GM19397 (cell line): ENCODE data around the gene OR2T35.
A peak's percentile ranks its signal among the peaks of the same experiment; 100 is the strongest.
"Not testable (repeated sequence)": the region's sequence is repeated elsewhere in the genome, so short reads cannot be mapped to it uniquely, and the experiment has no call there.

Experiments
- ATAC-seq: cut with Tn5 transposase; IDR thresholded peaks from one replicate; pipeline ENCODE4 v1.9.1; 2021; ENCODE audit warnings: mild to moderate bottlenecking, moderate library complexity; ENCODE audit not compliant: unreplicated experiment

Gene OR2T35, protein sequence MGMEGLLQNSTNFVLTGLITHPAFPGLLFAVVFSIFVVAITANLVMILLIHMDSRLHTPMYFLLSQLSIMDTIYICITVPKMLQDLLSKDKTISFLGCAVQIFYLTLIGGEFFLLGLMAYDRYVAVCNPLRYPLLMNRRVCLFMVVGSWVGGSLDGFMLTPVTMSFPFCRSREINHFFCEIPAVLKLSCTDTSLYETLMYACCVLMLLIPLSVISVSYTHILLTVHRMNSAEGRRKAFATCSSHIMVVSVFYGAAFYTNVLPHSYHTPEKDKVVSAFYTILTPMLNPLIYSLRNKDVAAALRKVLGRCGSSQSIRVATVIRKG

GRCh38 chr1:248645178-248645577, at the start of gene OR2T35:
TSS of gene OR2T35 (minus strand) at chr1:248645278. CDS start at chr1:248639258, 6,020 bp downstream.
- not testable (repeated sequence) for ATAC-seq

DNA sequence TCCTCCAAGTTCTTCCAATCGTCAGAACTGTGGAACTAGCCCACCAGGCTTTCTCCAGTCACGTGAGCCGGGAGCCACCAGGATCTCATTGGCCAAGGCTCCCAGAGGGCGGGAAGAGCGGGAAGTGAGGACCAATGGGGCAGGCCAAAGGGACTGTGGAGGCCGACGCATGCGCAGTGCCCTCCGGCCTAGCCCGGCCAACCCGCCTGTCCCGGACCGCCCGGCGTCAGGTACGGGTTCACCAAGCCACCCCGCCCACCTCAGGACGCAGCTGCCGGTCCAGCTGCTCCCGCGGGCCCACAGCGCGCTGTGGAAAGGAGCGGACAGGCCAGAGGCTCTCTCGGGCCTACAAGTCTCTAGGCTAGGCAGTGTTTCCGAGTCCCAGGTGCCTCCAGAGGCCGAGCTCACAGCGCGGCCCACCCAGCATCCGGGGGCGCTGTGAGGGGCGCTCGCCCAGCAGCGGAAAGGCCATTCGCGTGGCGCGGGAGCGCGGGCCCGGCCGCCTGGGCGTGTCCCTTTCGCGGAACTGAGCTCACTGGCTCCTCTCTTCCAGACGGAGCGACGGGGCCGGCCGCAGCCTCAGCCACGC, 46.6 kb upstream of the OR2T35 start:
- ATAC-seq = no peak

- ATAC-seq = peak; percentile 81
Observed at GRCh38 chr1:248688527-248689298, 43.6 kb upstream of the OR2T35 start.

DNA sequence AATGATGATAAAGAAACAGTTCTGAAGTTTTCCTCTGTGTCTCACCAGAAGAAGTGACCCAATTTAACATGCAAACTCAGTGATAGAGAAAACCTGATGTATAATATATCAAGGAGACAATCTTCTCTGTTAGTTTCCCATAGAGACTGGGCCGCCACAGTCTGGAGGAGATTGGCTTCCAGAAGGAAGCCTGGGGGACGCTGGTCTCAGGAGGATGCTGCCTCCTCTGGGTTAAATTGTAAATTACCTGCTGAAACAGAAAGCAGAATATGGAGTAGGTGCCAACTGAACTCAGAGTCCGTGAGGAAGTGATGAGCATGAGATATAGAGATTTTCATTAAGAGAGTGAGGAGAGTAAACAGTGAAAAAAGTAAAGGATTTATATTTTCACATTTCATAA, 41.7 kb upstream of the OR2T35 start:
- ATAC-seq = peak; percentile 58

DNA sequence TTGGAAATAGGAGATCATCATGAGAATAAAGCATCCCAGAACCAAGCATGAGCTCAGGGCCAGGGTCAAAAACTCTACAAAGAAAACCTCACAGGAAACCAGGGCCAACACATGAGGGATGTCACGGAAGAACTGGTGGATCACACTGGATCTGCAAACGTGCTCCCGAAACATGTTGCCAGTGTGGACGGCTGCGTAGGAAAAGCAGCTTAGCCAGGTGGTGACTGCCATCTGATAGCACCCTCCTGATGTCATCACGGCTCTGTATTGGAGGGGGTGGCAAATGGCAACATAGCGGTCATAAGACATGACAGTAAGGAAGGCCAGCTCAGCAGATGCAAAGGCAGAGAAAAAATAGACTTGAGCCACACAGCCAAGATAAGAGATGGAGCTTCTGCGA, 36.6 kb upstream of the OR2T35 start:
- no peak for ATAC-seq

- no peak for ATAC-seq
Observed at GRCh38 chr1:248670003-248670402, 24.9 kb upstream of the OR2T35 start.

DNA sequence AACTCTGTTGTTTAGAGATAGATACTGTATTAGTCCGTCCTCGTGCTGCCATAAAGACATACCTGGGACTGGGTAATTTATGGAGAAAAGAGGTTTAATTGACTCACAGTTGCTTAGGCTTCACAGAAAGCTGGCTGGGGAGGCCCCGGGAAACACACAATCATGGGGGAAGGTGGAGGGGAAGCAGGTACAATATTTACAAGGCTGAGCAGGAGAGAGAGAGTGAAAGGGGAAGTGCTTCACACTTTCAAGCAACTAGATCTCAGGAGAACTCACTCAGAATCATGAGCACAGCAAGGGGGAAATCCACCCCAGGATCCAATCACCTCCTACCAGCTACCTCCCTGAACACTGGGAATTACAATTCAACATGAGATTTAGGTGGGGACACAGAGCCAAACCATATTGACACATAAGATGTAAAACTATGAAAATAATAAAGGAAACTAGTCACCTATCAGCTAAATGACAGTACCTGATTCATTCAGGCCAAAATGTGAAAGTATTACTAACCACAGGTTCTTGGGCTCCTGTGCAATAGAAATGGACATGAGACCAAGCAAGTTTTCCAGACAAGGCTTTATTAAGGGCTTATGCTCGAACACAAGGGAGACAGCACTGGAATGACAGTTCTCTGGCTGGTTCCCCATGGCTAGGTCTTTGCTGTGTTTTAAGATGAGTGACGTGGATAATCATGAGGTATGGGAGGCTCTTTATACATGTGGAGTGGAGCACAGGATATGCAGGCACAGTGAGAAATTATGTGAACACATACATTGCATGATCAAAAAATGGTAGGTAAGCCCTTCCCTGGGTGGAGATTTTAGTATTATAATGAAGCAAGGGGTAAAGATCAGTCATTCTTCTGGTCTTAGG, 18.6 kb upstream of the OR2T35 start:
- ATAC-seq = peak; percentile 96

DNA sequence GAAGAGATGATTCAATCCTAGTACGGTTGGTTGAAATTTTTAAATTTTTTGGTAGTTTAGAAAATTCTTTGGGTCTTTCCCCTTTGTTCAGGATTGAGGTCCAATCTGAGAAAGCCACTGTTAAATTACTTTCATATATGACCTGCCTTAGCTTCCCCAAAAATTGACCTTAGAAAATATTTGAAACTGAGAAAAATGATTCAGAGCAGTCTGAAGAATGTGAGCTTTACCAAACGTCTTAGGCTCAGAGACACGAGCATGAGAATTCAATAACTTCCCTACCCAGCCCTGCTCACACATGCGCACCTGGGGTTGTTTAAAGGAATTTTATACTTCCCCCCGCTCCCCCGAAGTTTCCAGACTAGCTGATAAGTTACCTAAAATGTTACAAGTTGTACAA, 11.7 kb upstream of the OR2T35 start:
- ATAC-seq = peak; percentile 45

GRCh38 chr1:248655354-248655753, 10.3 kb upstream of the OR2T35 start, which contains the start of gene OR2T27:
TSS of gene OR2T27 (minus strand) at chr1:248655528. CDS start at chr1:248650884, 4,644 bp downstream.
- ATAC-seq = not testable (repeated sequence)

- ATAC-seq = not testable (repeated sequence)
Observed at GRCh38 chr1:248648770-248649536, 3.9 kb upstream of the OR2T35 start.

DNA sequence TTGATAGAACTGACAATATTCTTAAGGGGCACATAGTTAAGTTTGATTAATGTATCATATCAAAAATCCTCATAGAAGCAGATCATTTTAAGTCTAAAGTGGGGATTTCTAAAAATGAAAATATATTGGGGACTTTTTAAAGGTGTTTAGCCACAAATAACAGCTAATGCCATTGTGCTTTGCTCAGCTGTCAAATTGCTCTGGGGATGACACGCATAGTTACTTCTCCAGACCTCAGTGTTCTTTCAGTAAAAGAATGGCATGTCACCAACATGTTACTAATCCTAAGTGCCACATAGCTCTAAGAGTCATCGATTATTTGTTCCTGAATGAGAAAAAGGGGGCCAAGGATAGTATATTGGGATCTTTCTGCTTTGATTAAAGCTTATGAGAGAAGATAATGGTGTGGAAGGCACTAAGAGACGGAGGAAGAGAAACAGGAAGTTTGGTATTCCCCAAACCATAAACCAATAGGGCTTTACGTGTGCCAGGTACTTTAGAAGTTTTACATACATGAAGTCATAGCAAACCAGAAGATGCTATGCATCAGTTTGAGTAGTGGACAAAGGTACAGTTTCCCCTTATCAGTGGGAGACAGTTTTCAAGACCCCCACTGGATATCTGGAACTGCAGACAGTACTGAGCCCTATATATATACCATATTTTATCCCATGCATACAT, 2.0 kb downstream of the OR2T35 start:
- ATAC-seq = peak; percentile 66

DNA sequence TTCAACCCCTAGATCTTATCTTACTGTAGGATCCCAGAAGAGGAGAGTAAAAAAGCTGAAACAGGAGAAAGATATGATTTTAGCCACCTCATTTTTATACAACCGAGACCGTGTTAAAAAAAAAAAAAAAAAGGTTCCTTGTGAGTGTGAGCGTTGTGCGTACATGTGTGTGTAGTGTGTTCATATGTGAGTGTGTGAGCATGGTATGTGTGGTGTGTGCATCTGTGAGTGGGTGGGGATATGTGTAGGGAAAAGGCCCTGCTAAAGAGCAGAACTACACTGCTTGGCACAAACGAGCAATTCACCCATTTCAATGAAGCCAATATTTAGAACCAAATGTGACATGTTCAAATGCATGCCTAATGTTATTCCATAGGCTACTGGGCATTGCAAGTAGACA, 3.5 kb downstream of the OR2T35 start:
- not testable (repeated sequence) for ATAC-seq

GRCh38 chr1:248640906-248641305, 4.2 kb downstream of the OR2T35 start:
- ATAC-seq = not testable (repeated sequence)

DNA sequence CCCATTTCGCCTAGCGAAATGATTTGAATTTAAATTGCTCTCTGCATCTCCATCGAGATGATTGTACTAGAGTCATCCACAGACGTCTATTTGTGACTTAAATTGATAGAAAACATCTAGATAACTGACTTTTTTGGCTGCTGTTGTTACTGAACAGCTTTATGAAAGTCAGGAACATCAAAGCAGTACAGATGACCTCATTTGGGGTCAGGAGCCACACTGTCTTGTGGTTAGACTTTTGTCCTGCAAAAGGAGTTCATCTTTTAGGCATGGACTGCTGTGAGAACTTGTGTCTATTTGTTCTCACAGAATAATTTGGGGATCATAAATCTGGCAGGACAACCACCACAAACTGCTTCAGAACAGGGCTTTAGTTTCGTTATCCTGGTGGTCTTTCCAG, 5.4 kb downstream of the OR2T35 start:
- not testable (repeated sequence) for ATAC-seq

- ATAC-seq = not testable (repeated sequence)
Observed at GRCh38 chr1:248636612-248637011, 8.5 kb downstream of the OR2T35 start.

DNA sequence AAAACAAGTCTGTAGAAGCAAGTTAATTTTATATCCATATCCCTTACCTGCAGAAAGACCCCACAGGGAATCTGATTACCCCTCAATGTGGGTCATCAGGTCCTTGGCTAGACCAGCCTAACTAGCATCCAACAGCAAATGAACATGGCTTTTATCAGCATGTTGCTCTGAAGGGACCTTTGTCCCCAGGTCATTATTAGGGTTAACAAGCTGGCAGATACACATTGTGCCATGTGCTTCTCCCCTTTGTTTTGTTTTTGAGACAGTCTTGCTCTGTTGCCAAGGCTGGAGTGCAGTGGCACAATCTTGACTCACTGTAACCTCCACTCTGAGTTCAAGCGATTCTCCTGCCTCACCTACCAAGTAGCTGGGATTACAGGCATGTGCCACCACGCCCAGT, 10.1 kb downstream of the OR2T35 start, which contains the start of gene OR2T11:
TSS of gene OR2T11 (minus strand) at position 101 of the 400 bp plus-strand sequence. CDS start 7,963 bp downstream, outside the sequence.
- not testable (repeated sequence) for ATAC-seq

- ATAC-seq = no peak
Observed at GRCh38 chr1:248631354-248632008, 13.6 kb downstream of the OR2T35 start.

DNA sequence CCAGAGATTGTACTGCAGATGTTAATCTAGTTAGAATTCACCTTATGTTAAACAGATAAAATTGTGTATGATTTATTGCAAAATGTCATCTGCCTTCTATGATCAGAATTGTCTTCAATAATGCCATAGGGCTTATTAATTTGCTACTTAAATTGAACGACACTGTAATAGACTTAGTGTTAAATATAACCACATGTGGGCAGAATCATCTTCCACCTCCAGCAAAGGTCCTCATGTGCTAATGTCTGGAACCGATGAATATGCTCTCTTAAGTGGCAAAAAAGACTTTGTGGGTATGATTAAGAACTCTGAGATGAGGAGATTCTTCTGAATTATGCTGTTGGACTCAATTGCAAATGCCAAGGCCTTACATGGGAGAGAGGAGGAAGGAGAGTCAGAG, 14.5 kb downstream of the OR2T35 start:
- no peak for ATAC-seq
